Right forelimb (tissue), 1 donor: ENCODE results near the gene FOXO3.
"Not testable (repeated sequence)": the region's sequence is repeated elsewhere in the genome, so short reads cannot be mapped to it uniquely, and the experiment has no call there.

ENCODE experiments used
- DNase-seq: peaks from one replicate; pipeline ENCODE4 v3.0.0-alpha.2; 2018

The FOXO3 gene

DNA sequence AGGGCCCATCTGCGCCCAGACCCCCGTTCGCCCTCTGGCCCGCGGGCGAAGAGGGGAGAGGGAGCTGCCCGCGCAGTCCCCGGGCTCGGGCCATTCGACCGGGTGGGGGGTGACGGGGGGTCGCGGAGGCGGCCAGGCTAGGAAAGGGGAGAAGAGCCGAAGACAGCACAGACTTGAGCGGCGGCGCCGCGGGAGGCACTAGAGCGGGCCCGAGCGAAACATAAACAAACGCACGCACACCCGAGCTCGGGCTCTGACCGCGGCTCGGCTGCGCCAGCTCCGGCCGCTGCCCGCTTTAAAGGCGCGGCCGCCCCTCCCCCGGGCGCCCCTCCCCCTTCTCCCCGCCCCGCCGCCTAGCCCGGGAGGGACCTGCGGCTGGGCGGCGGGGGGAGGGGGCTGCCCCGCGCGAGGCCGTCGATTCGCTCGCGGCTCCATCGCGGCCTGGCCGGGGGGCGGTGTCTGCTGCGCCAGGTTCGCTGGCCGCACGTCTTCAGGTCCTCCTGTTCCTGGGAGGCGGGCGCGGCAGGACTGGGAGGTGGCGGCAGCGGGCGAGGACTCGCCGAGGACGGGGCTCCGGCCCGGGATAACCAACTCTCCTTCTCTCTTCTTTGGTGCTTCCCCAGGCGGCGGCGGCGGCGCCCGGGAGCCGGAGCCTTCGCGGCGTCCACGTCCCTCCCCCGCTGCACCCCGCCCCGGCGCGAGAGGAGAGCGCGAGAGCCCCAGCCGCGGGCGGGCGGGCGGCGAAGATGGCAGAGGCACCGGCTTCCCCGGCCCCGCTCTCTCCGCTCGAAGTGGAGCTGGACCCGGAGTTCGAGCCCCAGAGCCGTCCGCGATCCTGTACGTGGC, at the start of gene FOXO3:
Gene FOXO3, plus strand, starts transcription at position 455 of the 846 bp plus-strand sequence. Its CDS starts 292 bp downstream, at position 747.
- DNase-seq = peak; percentile 92

DNA sequence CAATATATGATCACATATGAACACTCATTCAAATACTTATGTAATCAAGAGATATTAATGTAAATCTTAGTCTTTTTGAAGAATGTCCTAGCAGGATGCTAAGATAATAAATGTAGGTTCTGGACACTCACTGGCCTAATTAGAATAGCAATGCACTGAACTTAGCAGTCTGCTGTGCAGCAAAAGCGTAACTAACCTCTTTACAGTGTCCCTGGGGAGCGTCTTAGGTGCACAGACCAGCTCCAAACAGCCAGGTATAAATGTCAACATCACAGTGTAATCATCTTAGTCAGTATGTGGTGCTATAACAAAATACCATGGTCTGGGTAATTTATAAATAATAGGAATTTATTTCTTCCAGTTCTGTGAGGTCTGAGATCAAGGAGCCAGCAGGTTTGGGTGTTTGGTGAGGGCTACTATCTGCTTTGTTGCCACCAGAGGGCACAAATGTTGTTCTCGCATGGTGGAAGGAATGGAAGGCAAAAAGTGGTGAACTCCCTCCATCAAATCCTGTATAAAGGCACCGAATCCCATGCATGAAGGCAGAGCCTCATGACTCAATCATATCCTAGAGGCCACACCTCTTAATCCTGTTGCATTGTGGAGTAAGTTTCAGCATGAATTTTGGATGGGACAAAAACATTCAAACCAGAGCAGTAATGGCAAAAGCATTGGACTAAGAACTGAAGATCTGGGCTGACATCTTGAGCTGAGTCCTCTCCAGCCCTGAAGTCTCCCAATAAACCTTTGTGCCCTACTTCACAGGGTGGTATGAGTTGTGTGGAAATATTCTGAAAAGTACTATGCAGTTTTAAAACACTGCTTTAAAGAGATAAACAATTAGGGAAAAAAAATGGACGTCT, 41.8 kb upstream of the FOXO3 start:
- DNase-seq = no peak

DNA sequence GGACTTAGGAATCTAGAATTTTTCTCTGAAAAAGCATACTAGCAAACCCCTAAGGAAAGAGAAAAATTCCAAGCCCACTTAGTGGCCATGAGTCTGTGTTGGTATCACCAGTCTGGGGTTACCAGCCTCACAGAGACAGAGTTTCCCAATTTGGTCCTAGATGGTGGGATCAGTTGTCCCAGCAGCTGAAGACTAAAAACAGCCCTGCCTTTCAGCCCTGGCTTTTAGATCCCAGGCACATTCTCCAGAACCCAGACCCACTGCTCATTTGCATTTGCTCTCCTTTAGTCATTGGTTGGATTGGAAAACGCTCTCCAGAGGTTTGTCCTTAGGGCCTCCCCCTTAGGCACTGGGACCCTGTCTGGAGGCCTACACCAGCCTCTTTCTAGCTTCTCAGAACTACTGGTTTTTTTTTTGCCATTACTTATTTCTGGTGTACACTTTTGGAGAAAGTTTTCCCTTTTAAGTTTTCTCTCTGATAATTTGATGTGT, 39.1 kb upstream of the FOXO3 start:
- DNase-seq = no peak

DNA sequence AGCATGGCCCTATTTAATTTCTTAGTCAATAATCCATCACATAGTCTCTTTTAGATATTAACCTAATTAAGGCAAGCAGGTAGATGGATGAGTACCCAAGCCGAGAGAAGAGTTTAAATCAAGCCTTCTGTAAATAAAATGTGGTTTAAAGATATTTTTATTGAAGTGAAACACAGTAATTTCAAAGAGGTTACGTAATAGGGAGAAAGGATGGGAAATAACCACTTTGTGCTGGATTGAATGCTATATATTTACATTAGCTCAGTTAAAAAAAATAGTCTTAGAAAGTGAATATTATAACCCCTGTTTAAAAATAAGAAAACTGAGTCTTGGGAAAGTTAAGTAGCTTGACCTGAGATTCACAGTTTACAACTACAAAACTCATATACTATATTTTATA, 37.0 kb upstream of the FOXO3 start:
- DNase-seq = no peak

DNA sequence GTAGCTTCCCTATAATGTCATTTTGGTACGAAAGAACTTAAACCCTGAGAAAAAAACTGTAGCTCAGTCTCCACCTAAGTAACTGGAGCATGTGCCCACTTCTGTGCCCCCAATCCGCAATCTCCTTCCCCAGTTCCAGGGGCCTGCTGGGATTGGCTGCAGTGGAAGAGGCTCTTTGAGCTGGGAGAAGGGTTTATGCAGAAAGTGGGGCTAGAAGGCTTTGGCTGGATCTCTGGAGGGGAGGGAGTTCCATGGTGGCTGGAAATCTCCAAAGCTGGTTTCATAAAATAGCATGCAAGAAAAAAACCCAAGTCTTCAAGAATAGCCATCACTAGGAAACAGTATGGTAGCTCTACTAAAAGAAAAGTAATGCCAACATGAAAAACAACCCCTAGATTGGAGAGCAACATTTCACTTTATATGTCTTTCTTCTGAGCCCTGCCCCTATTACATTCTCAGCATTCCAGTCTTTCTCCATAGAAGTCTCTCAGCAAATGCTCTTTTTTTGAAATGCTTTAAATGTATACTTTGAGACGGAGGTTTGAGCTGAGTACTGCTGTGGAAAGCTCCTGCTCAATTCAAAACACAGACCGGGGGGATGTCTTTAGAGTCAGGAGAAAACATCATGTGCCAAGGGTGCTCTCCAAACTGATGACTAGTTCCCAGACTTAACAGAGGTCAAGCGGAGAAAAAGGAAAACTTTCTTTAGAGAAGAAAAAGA, 36.0 kb upstream of the FOXO3 start:
- DNase-seq = no peak

DNA sequence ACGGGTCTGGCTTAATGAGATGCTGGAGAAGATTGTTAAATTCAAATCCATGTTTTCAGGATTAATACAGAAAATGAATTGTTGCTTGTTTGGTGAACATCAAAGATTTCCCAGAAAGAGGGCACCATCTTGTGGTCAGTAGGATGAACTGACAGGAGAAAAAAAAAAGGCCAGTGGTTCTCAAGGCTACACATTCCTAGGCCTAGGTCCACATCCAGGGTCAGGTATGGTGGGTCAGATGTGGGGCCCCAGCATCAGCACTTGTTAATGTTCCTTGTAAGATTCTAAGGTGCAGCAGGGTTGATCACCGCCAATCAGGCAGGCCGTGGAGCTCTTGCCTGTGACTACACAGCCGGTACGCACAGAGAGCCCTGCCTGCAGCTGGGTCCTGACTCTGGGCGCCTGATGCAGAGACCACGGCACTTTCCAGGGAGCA, 34.0 kb upstream of the FOXO3 start:
- DNase-seq = no peak

DNA sequence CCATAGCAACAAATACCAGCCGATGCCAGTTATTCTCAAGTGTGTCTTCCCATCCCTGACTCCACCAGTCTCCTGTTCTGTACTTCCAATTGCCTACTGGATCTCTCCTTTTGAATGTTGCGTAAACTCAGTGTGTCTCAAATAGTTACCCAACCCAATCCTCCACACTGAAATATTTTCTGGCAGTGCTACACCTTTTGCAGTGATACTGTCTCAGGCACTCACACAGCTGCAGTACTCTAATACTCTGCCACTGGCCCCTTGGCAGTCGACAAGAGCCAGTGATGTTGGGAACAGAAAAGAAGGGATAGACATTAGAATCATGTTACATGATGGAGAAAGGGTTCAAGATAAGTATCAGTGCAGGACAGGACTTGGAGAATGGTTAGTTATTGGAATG, 31.8 kb upstream of the FOXO3 start:
- DNase-seq = no peak

DNA sequence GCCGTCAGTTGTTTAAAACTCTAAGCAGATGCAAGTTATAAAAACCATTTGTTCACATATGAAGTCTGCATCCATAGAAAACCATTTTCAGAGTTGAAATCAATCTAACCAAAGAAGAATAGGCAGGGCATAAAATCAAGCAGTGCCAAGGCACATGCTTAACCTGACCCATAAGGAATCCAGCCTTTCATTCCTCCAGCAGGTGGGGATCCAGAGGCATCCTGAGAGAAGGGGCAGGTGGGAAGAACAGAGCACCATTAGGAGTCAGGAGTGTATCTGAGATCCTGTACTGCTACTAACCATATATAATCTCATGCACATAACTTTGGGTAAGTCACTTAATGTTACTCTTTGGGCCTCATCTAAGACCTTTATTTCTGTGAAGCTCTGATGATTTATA, 29.4 kb upstream of the FOXO3 start:
- DNase-seq = no peak

DNA sequence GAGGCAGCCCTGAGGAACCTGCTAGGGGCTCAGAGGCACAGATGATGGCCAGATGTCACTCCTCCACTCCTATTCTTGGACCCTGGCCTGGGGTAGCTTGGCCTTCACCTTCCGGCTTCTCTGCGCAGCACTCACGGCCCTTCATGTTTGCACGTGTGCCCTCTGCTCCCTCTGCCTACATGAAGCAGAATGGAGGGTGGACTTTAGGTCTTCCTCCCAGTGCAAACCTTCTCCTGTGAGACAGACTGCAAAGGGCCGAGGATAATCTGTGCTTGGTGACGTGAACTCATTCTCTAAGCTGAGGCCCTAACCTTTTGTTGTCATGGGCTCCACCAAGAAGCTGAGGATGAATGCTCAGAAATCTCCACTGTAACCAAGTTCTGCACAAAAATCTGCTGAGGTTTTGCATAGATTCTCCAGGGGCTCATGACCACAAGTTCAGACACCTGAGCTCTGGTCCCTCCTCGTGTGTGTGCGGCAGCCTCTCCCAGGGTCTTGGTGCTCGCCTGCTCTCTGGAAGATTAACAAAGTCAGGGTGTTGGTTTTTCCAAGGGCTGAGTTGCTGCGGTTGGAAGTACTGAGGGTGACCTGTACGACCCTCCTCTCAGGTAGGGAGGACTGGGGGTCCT, 25.5 kb upstream of the FOXO3 start:
- no peak for DNase-seq

DNA sequence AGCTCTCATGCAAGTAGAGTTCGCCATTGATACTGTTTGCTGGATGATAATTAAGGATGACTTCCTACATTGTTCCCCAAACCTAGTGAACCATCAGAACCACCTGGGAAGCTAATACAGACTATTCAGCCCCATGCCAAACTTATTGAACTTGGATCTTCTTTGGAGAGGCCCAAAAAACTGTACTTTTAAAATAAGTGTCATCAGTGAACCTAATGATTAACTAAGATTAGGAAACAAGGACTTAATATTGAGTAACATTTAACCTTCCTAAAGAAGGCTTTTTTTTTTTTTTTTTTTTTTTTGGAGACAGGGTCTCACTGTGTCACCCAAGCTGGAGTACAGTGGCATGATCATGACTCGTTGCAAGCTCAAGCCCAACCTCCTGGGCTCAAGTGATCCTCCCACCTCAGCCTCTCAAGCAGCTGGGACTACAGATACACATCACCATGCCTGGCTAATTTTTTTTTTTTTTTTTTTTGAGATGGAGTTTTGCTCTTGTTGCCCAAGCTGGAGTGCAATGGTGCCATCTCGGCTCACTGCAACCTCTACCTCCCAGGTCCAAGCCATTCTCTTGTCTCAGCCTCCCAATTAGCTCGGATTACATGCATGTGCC, 24.7 kb upstream of the FOXO3 start:
- not testable (repeated sequence) for DNase-seq

DNA sequence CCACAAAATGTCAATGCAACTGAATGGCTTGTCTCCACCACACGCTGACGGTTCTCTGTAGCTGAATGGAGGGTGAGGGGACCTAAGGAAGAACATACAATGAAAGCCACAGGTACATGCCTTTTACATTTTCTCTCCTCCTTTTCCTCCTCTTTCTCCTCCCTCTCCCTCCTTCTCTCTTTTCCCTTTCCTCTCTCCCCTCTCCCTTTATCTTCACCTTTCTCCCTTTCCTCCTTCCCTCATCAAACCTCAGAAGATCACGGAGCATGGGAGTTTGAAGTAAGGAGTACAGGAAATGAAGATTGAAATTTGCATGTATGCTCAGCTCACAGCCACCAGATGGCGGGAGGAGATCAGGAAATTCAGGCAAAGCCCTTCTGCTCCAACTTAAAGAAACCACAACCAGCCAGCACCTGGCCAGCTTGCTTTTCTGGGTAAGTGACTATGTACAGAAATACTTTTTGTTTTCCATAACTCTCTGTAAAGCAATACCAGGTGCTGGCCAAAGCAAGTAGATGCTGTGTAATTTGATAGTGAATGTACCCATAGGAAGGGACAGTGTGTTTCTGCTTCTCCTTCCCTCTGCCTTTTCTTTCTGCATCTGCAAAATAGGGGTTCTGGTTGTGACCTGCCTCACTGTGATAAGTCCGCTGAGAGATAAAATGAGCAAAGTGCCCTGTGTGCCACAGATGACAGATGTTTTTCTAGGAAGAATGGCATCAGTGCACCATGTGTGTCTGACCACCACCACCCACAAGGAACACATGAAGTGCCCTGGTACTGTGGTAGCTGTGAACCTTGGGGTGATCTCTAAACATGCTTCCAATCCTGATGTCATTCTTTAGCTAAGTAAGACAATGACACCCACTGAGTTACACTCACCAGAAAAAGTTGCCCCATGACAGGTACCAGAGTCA, 18.6 kb upstream of the FOXO3 start:
- peak; percentile 85 for DNase-seq

DNA sequence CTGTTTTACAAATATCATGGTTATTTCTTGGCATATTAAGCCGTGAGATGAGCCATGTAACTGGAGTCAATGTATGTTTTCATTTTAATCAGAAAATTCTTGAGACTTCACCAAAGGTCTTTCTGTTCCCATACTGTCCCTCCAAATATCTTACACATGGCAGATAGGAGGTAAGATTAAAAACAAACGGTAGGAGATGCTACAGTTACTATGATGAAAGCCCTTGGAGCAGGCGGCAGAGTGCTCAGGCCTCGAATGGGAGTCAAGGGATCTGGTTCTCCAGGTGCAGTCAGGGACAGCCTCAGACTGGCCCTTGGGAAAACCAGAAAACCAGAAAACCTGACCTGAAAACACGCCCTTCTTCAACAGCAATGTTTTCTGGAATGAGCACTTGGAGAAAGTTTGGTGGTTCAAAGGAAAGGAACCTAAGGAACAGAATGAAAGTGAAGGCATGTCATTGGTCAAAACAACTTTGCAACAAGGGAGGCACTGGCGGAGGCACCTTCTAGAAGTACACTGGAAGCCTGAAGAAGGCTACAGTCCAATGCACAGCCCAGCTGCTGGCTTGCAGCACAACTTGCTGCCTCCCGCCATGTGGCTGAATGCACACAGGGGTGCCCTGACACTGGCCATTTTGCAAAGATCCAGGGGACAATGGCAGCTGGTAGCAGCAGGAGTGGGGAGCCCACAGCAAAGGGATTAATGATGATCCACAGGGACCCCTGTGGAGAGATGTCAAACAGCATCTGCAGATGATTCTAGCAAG, 17.4 kb upstream of the FOXO3 start:
- DNase-seq = no peak

DNA sequence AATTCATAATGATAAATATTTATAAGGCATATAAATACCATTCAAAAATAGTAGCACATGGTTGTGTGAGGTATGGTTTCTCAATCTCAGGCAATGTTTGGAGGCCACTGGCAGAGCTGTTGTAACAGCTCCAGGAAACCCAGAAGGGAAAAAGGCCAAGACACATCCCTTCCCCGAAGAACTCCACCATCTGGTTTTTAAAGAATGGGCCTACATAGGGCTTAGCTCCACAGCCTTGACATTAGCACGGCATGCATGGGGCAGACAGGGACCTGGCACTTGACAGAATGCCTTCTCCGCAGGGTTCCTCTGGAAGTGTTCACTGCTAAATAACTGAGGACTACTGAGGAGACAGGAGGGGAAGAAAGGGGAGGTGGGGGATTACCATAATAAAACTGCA, 16.1 kb upstream of the FOXO3 start:
- no peak for DNase-seq

DNA sequence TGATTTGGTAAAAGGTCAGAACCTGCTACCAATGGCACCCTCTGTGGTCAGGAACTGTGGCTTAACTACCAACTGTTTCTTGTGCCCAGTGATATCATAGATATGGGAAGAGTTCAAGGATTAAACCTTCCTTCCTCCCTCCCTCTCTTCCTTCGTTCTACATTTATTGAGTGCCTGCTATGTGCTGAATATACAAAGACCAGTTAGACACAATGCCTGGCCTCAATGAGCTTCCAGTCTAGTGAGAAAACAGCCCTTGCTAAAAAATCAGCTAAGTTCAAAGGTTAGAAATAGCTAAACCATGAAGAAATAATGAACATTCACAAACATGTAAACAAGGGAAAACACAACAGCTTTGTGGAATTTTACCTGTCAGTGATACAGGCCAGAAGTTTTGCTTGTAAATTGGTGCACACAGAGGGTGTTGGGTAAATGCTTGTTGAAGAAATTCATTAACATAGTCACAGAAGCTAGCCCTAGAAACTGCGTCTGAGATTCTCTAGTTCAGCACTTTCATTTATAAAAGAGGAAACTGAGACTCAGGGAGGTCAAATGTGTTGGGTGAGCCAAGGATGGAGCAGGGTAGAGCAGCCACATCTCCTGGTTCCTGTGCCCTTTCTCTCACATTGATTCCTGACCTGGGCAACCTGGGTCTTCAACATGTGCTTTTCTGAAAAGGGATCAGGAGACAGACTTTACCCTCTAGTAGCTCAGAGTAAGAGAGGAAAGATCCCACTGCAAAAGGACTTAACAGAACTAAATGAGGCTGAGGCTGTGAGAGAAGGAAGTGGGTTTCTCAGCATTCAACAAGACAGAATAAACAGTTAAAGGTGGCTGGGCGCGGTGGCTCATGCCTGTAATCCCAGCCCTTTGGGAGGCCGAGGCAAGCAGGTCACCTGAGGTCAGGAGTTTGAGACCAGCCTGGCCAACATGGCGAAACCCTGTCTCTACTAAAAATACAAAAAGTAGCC, 14.4 kb upstream of the FOXO3 start:
- no peak for DNase-seq

DNA sequence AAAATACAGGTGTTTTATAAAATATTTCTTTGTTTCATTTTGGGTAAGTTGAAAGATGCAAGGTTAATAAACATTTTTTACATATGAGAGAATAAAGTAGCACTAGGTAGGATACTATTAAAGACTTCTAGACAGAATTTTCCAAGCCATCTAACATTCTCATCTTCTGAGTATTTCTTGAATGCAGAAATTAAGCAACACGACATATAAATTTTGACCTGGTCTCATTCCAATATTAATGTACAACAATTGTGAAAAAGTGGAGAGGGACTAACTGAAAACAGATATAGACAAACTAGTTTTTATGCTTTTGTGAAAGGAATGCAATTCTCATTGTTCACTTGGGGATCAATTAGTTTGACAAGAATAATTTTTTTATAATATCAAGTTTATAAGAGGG, 11.5 kb upstream of the FOXO3 start:
- DNase-seq = no peak

DNA sequence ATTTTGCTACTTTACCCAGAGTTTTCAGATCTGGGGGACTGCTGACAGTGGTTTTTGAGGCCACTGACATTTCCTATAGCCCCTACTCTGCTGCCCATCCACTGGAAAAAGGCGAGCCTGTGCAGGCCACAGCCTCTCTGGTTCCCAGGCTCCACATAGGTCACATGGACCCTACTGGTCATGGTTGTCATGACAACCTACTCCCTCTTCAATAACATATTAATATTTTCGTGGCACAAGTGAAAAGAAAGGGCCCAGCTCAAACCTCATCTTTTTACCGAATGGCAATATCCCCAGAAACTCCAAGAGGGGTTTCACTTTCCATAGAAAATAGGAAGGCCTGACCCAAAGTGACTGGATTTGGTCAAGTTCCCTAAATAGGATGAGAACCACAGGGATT, 11.0 kb upstream of the FOXO3 start:
- no peak for DNase-seq

DNA sequence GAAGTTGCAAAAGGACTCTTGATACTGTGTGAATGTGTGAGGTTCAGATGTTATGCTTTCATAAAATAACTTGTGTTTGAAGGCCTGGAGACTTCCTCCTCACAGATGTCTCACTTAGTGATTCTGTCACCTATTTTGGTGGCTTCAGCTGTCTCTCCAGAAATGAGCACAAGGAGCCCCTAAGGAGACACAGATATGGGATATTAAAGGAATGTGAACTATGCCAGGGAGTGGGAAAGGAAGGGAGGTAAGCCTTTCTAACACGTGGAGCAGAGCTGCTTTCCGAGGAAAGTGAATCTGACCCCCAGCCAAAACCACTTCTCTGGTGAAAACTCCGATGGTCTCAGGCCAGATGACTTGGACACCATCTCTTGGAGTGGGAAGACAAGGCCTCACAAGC, 10.5 kb upstream of the FOXO3 start:
- DNase-seq = no peak

DNA sequence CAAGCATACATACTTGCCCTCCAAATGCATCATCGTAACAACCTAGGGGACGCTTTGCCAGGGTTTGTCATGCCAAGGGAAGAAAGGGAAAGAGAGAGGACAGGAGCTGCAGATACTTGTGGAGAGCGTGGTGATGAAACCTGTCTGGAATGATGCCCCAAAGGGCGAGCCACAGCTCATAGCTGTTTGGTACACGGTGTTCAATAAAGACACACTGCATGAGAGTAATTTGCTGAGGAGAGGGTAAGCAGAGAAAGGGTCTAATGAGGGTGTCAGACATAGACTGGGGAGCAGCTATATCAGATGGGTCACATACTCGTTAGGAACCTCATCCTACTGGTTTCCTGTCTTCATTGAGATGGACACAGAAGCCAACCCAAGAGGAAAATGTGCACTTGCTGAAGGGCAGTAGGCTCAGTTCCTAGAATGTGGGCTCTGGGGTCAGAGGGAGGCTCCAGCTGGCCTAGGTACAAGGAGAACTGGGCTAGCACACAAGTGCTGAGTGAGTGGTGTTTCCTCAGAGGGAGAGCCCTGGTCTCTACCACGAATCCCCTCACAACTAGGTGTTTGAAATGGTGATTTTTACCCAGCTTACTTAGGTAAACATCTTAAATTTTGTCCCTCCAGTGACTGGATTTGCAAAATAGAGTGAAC, 5.2 kb upstream of the FOXO3 start:
- no peak for DNase-seq
